Osteocyte (in vitro differentiated cells): Measurements from ENCODE around the gene TBL1X. TPM values are rescaled to one million over a fixed set of nuclear protein-coding genes. Genes with fewer than 3 reads are reported as not detected.

Experiments
- DNase-seq: peaks from one replicate; pipeline ENCODE4 v3.0.0; 2021; ENCODE audit warnings: mixed read lengths; ENCODE audit not compliant: unreplicated experiment; ENCODE audit errors: extremely low spot score
- H3K27ac Mint-ChIP-seq: one replicate; pipeline ENCODE4 v1.8.0; 2021; ENCODE audit warnings: mild to moderate bottlenecking, mixed read lengths; ENCODE audit not compliant: unreplicated experiment
- H3K27me3 Mint-ChIP-seq: one replicate; pipeline ENCODE4 v1.8.0; 2021; ENCODE audit warnings: mixed read lengths; ENCODE audit not compliant: unreplicated experiment
- H3K36me3 Mint-ChIP-seq: one replicate; pipeline ENCODE4 v1.8.0; 2021; ENCODE audit warnings: mixed read lengths; ENCODE audit not compliant: unreplicated experiment
- H3K4me1 Mint-ChIP-seq: one replicate; pipeline ENCODE4 v1.8.0; 2021; ENCODE audit warnings: mixed read lengths; ENCODE audit not compliant: unreplicated experiment
- H3K4me3 Mint-ChIP-seq: one replicate; pipeline ENCODE4 v1.8.0; 2021; ENCODE audit warnings: mild to moderate bottlenecking, moderate library complexity, mixed read lengths; ENCODE audit not compliant: unreplicated experiment
- H3K9me3 Mint-ChIP-seq: one replicate; pipeline ENCODE4 v1.8.0; 2021; ENCODE audit warnings: mixed read lengths; ENCODE audit not compliant: unreplicated experiment
- total RNA-seq: library from RNA; stranded (reverse); gene quantifications from 2 replicates; pipeline ENCODE4 v1.2.1, GENCODE V29; 2021
- TF ChIP-seq, protein P1 (sequence below): fragments of 200-600 bp; sonication (generic); IDR thresholded peaks from 2 replicates; pipeline ENCODE4 v1.5.0; 2021; ENCODE audit warnings: antibody characterized with exemption, mild to moderate bottlenecking, moderate library complexity

TBL1X gene
- total RNA-seq, 1 donor from 2014 or later = 35.3 TPM

DNA sequence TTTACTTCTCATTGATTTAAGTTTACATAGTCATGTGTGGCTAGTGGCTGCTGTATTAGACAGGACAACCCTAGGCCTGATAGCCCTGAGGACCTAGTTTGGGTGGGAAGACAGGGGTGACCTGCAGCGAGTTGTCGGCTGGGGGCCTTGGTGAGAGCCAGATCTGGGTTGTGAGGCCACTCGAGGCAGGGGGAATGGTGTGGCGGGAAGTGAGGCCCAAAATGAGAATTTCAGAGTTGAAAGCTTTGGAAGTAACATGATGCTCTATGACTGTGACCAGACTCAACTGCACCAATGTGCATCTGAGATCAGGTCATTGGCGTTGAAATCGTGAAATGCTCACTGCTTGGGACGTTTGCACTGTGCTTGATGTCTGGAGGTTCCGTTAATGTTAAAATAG, 72.9 kb downstream of the TBL1X start:
- TF ChIP-seq, protein P1, sequence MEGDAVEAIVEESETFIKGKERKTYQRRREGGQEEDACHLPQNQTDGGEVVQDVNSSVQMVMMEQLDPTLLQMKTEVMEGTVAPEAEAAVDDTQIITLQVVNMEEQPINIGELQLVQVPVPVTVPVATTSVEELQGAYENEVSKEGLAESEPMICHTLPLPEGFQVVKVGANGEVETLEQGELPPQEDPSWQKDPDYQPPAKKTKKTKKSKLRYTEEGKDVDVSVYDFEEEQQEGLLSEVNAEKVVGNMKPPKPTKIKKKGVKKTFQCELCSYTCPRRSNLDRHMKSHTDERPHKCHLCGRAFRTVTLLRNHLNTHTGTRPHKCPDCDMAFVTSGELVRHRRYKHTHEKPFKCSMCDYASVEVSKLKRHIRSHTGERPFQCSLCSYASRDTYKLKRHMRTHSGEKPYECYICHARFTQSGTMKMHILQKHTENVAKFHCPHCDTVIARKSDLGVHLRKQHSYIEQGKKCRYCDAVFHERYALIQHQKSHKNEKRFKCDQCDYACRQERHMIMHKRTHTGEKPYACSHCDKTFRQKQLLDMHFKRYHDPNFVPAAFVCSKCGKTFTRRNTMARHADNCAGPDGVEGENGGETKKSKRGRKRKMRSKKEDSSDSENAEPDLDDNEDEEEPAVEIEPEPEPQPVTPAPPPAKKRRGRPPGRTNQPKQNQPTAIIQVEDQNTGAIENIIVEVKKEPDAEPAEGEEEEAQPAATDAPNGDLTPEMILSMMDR = no peak
- no peak overlapping the region for H3K27ac Mint-ChIP-seq
- no peak overlapping the region for H3K4me3 Mint-ChIP-seq
- no peak for DNase-seq
- no peaks in the 10 kb centered on the region for H3K27me3 Mint-ChIP-seq
- H3K36me3 Mint-ChIP-seq = peaks cover 1% of the 10 kb centered on the region
- H3K4me1 Mint-ChIP-seq = peaks cover 51% of the 10 kb centered on the region
- H3K9me3 Mint-ChIP-seq = peaks cover 7% of the 10 kb centered on the region

DNA sequence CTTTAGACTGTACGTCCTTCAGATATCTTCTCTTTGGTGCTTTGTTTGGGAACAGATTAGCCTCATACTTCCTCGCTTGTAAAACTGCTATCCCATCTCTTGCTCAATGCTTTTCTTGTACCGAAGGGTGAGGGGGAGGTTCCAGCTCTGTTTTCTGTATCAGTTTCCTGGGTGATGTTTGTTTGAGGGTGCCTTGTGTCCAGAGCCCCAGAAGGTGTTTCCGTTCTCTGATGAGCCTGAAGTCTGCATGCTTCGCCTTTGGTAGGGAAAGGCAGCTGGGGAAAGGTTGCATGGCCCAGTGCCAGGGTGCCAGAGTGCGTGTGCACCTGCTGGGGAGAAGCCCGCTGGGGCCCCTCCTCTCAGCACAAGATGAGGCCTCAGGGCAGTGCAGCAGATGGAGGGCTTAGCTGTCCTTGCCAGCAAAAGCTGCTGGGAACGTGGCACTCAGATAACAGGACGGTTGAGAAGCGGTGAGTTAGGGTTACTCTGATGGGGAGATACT, 73.7 kb downstream of the TBL1X start:
- TF ChIP-seq, protein P1 = no peak
- Mint-ChIP-seq H3K4me1 (peaks cover 47% of the 10 kb centered on the region), H3K27me3 (no peaks in the 10 kb centered on the region), H3K36me3 (peaks cover 1% of the 10 kb centered on the region), H3K4me3 (no peak overlapping the region), H3K9me3 (peaks cover 7% of the 10 kb centered on the region), H3K27ac (no peak overlapping the region)
- DNase-seq = no peak

DNA sequence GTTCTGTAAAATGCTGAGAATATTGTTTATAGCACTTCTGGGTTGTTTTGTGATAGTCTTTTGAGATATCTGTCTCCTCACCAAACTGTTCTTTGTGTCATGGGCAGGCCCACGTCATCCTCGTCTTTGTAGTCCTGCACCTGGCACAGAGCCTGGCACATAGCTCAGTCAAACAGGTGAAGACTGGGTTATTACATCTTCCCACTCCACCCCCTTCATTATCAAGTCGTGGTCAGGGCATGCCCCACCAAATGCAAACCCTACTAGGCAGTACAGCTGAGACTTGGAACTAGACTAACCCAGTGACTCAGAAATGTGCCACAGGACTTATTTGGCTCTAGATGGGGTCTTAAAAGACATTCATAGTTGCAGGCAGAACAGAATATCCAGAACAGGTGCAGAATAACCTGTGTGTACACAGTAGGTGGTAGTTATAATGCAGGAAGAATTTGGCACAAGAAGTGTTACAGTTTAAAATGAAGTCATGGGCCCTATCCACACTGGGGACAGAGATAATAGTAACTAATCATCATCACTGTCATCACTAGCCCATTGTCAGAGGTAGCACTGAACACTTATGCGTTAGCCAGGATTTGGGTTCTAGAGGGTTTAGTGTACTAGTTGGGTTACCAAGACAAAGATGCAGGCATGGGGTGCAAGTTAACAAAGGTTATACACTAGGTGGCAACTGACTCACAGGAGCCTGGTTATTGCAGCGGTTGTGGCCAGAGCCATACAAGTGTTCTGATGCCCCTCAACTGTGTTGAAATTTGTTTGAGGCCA, 74.9 kb downstream of the TBL1X start:
- Mint-ChIP-seq H3K4me1 (peaks cover 37% of the 10 kb centered on the region), H3K4me3 (no peak overlapping the region), H3K36me3 (peaks cover 1% of the 10 kb centered on the region), H3K27ac (no peak overlapping the region), H3K9me3 (peaks cover 7% of the 10 kb centered on the region), H3K27me3 (no peaks in the 10 kb centered on the region)
- TF ChIP-seq, protein P1 = no peak
- DNase-seq = no peak

DNA sequence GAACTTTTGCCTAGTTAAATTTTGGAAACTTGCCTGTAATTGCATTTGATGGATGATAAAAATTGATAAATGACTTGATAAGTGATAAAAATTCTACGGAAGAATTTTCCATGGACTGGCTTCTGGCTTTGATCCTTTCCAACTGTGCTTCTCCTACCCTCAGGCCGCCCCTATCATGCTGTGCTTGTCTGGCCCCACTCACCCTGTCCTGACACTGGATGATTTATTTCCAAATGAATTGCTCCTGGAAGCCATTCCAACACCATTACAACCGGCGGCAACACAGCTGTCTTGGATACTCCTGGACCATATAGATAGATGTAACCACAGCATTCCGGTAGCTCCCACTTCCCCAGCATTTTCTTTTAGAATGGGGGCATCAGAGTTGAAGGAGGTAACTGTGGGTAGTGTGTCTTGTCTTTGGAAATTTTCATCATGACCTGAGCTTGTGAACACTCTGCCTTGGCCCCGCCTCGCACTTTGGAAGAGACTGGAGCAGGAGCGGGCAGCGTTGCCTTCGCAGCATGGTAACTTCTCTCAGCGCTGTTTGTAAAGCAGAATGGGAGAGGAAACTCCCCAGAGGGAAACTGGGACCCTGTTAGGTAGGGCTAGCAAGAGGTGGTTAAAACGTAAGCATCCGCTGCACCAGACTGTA, 77.4 kb downstream of the TBL1X start:
- Mint-ChIP-seq H3K27me3 (no peaks in the 10 kb centered on the region), H3K4me1 (peaks cover 16% of the 10 kb centered on the region), H3K4me3 (no peak overlapping the region), H3K27ac (no peak overlapping the region), H3K9me3 (peaks cover 10% of the 10 kb centered on the region), H3K36me3 (peaks cover 4% of the 10 kb centered on the region)
- DNase-seq = no peak
- TF ChIP-seq, protein P1 = no peak

DNA sequence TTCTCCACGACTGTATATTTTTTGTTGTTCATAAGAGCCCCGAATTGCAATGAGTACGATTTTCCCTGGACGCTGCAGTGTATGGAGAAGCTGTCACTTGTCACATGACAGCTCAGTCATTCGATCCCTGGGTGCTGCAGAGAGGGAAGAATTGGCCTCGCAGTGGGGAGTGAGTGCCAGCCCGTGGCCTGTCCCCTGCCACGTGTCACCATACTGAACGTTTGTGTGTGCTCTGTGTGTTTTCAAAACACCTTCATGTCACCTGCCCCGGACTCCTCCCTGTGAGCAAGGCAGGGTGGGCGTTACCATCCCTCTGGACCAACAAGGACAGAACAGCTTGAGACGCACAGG, 77.9 kb downstream of the TBL1X start:
- Mint-ChIP-seq H3K36me3 (peaks cover 5% of the 10 kb centered on the region), H3K9me3 (peaks cover 6% of the 10 kb centered on the region), H3K4me3 (no peak overlapping the region), H3K27me3 (no peaks in the 10 kb centered on the region), H3K4me1 (peaks cover 14% of the 10 kb centered on the region), H3K27ac (no peak overlapping the region)
- TF ChIP-seq, protein P1 = no peak
- DNase-seq = no peak
